Stimulated activated CD8-positive, alpha-beta memory T cell treated with anti-CD3 and anti-CD28 coated beads, Interleukin-15, amount 100 ng/mL, for 48 hours (primary cell): Measurements from ENCODE around the gene DMGDH.

ENCODE experiments used
- DNase-seq, 2 donors: peaks; one replicate each; pipeline ENCODE4 v3.0.0-alpha.2; 2020; ENCODE audit warnings: low read depth in 2 of 2

Gene DMGDH

DNA sequence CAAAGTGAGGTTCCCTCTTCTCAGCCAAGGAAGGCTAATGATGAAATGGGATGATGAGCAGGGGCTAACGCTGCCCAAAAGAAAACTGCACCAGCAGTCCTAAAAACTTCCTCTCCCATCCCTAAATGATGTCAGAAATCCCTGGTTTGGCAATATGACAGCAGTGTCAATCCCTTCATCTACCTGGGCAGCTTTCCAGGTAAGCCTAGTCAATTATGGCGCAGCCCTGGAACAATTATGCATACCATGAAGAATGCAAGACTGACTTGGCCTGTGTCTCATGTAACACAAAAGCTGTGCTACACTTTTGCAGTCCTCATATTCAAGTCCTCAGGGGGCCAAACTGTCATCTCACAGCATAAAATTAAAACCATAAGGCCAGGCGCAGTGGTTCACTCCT lies 7.0 kb downstream of the DMGDH start:
- DNase-seq = no peak

- DNase-seq = no peak
These were observed 9.8 kb downstream of the DMGDH start for GRCh38 chr5:79059674-79060073.

DNA sequence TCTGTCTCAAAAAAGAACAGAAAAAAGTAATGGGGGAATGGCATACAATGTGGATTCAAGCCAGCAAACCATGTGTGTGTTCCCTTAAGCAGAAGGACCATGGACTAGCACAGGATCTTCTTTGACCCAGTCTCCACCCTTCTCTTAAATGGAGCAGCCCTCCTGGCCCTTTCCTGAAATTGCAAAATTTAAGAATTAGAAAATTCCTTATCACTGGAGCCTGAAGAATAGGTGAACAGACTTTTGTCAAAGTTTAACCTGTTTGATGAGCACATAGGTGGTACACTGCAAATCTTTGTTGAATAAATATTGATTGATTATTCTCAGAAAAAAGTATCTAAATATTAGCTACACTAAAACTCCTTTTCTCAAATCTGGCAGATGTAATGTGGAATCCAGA lies 12.6 kb downstream of the DMGDH start:
- no peak for DNase-seq

DNA sequence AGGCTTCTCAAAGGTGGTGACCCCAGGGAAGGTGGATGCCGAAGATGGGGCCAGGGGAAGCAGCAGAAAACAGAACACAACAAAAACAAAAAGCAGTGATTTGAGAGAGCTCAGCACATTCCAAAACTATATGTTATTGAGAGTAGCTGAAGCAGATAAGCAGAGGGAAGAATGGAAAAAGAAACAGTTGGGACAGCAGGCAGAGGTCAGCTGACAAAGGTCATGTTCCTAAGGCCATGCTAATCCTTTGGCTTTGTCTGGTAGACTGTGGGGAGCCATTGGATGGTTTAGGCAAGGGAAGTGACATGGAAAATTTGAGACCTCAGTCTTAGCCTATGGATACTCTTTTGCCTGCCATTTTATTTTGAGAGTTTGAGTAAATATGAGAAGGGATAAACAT lies 14.5 kb downstream of the DMGDH start:
- DNase-seq = no peak

- DNase-seq = no peak
These were observed 16.2 kb downstream of the DMGDH start for GRCh38 chr5:79053321-79053720.

DNA sequence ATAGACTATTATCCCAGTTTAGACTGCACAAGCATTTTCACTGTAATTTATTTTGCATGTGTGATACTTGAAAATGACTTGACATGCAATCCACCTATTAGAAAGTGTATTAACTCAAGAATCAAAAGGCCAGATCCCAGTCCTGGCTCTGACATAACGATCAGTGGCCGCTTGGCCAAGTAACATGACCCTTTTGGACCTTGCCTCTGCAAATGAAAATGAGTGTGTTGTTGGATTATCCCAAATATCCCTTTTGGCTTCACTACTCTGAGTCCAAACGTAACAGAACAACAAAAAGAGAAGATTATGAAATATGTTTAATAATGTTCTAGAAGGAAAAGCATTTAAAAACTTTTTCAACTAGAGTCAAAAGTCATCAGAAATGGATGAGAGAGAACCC lies 19.0 kb downstream of the DMGDH start:
- no peak for DNase-seq

GRCh38 chr5:79048437-79048836 lies 21.0 kb downstream of the DMGDH start:
- no peak for DNase-seq

GRCh38 chr5:79047199-79047598 lies 22.3 kb downstream of the DMGDH start:
- no peak for DNase-seq

- no peak for DNase-seq
These were observed 27.3 kb downstream of the DMGDH start for GRCh38 chr5:79042188-79042587.

DNA sequence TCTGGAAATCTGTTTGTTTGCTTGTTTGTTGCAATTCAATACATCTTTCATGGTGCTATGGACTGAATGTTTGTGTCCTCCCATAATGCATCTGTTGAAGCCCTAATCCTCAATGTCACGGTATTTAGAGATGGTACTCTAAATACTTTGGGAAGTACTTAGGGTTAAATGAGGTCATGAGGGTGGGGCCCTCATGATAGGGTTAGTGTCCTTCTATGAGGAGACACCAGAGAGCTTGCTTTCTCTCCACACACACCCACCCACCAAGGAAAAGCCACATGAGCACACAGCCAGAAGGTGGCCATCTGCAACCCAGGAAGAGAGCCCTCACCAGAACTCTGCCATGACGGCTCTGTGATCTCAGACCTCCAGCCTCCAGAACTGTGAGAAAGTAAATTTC lies 32.7 kb downstream of the DMGDH start:
- DNase-seq = no peak

GRCh38 chr5:79035237-79035636 lies 34.2 kb downstream of the DMGDH start:
- DNase-seq = no peak

DNA sequence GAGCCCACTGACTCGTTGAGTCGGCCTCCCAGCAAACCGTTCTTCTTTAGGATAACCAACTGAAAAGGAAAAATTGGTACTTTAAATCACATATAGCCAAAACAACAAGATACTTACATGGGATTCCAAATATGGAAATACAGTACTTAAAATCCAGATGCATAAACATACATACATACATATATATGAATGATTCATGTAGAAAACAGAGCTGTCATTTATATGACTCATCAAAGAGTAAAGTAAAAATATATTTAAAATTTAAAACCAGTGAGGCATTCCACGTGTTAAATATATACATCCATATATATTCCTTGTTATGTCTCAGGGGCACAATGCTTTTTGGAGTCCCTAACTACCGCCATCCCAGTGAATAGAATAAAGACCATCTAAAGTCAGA lies 36.7 kb downstream of the DMGDH start:
- DNase-seq = no peak

- no peak for DNase-seq
These were observed 37.3 kb downstream of the DMGDH start for GRCh38 chr5:79032031-79032695.

GRCh38 chr5:79031485-79031867 lies 38.0 kb downstream of the DMGDH start:
- DNase-seq = no peak

GRCh38 chr5:79030663-79031484 lies 38.6 kb downstream of the DMGDH start:
- DNase-seq = no peak

DNA sequence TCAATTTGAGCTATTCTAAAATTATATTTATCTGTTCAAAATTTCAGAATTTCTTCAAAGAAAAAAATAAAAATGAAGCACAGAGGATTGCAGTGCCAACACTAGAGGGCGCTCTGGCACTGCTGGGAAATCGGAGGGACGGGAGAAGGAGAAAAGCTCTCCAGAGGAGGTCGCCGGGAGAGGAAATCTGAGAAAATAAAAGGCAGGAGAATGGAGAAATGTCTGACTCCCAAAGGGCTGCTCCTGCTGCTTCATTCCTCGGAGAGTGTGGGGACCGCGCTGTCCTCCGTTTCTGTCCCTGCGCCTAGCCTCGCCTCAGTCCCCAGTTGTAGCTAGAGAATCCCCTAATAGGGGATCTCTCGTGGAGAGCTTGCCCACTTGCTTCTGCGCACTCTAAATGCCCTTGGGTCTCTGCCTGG lies 44.4 kb downstream of the DMGDH start:
- DNase-seq = peak; percentile 4 to 6

- DNase-seq = no peak
These were observed 45.5 kb downstream of the DMGDH start for GRCh38 chr5:79023947-79024346.

DNA sequence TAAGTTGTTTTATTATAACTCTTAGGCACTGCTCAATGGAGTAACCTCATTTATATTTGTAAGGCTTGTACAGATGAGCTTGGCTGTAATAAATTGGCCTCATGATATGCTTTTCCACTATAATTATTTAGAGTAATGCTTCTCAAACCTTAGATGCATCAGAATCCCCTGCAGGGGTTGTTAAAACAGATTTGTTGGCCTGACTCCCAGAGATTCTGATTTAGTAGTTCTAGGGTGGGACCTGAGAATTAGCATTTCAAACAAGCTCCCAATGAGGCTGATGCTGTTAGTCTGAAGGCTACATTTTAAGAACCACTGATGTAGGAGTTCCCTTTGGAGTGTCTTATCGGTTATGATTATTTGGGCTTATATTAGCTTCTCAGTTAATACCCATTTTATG lies 46.1 kb downstream of the DMGDH start:
- DNase-seq = no peak

DNA sequence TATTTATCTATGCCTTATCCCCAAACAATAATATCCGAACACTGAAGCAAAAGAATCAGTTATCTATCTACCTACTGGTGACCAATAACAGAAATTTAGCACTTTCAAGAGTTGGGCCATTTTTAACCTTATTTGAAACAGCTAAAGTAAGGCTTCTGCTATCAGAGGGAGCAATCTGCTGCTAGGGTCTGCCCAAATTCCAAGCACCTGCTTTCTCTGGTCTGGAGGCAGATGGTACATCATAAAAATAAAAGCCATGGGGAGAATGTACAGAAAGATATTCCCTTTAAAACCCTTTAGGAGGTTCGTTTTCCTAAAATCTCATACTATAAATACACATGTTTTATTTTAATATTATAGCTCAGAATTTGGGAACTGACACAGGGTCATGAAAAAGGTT lies 46.7 kb downstream of the DMGDH start:
- DNase-seq = no peak

DNA sequence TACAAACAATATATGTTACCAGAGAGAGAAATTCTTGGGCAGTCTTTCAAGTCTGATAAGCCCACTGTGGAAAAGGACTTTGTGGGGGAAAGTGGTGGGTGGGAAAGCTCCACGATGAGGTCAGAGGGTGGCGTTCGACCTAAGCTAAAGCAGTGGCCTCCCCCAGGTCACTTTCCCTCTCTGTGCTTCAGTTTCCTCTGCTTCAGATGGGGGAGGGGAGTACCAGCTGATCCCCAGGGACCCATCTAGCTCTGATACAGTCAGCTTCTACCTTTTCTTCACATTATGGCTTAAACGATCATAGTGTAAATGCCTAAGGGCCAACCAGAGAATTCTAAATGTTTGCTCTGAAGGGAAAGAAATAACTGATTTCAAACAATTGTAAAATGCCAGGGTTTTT lies 47.7 kb downstream of the DMGDH start:
- no peak for DNase-seq

- peak; percentile 9 to 14 for DNase-seq
These were observed 48.5 kb downstream of the DMGDH start for GRCh38 chr5:79020861-79021561.

DNA sequence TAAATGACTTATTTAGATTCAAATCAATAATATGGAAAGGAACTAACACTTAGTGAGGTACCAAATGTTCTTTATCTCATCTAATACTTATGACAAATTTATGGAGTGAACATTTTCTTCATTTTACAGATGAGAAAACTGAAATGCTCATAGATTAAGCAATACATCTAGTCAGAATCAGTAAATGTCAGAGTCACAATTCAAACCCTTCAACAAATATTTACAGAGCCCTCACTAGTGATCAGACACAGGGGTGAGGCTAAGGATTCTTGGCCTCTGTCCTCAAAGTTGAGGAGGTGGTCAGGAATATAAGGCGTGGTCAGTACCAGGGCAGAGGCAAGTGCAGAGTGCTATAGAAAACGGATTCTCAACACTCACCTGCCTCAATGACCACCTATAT lies 54.8 kb downstream of the DMGDH start:
- DNase-seq = no peak

GRCh38 chr5:79011869-79012268 lies 57.6 kb downstream of the DMGDH start:
- DNase-seq = no peak
